HEK293 (cell line): ENCODE data around the gene NAXE.

ENCODE experiments used
- CTCF ChIA-PET: fragments of 350-600 bp; formaldehyde crosslinking; extraction: SDS; loops from one replicate; lab custom pipeline; 2021; ENCODE audit warnings: antibody characterized with exemption; lab: Yijun Ruan, JAX
- POLR2A ChIA-PET: fragments of 300-600 bp; formaldehyde crosslinking; extraction: SDS; loops from one replicate; lab custom pipeline; 2020; ENCODE audit warnings: antibody characterized with exemption, inconsistent platforms; lab: Yijun Ruan, JAX
- H3K27ac ChIP-seq: fragments of 200-500 bp; sonication (Bioruptor generic); 2 replicates; pipeline ENCODE4 v1.5.1; 2014; ENCODE audit warnings: low read depth, low read length, control low read depth, inconsistent platforms; ENCODE audit errors: extremely low read depth
- H3K36me3 ChIP-seq, 2 experiments: fragments of 200-500 bp in 1 of 2; sonication (Bioruptor generic) in 1 of 2; 1 replicate in 1 of 2; 2 replicates in 1 of 2; pipeline ENCODE4 v1.5.1; 2014 to 2017; ENCODE audit warnings: inconsistent platforms in 2 of 2, low read length in 2 of 2; ENCODE audit not compliant: control insufficient read depth in 2 of 2, insufficient read depth in 1 of 2
- H3K4me1 ChIP-seq: fragments of 200-500 bp; sonication (Bioruptor generic); 2 replicates; pipeline ENCODE4 v1.5.1; 2014; ENCODE audit warnings: mild to moderate bottlenecking, low read length, inconsistent platforms; ENCODE audit not compliant: control insufficient read depth, insufficient read depth
- H3K4me3 ChIP-seq: 2 replicates; pipeline ENCODE4 v1.5.1; 2011; ENCODE audit warnings: low read depth, mild to moderate bottlenecking, control low read depth, low read length, moderate library complexity
- H3K9me3 ChIP-seq: fragments of 200-500 bp; sonication (Bioruptor generic); 2 replicates; pipeline ENCODE4 v1.5.1; 2014; ENCODE audit warnings: low read depth, low read length, inconsistent platforms; ENCODE audit not compliant: control insufficient read depth, insufficient read depth
- KLF1 ChIP-seq: fragments of 450-650 bp; formaldehyde crosslinking; IDR thresholded peaks from 2 replicates; pipeline ENCODE4 v1.5.1; 2016; ENCODE audit warnings: missing biosample characterization, missing genetic modification characterization
- KLF16 ChIP-seq: fragments of 450-650 bp; formaldehyde crosslinking; IDR thresholded peaks from 2 replicates; pipeline ENCODE4 v1.5.1; 2017; ENCODE audit warnings: missing biosample characterization, missing genetic modification characterization
- KLF8 ChIP-seq: fragments of 450-650 bp; formaldehyde crosslinking; IDR thresholded peaks from 2 replicates; pipeline ENCODE4 v1.5.1; 2016; ENCODE audit warnings: missing biosample characterization, missing genetic modification characterization
- KLF9 ChIP-seq: fragments of 450-650 bp; formaldehyde crosslinking; IDR thresholded peaks from 2 replicates; pipeline ENCODE4 v1.5.1; 2016; ENCODE audit warnings: missing biosample characterization, missing genetic modification characterization, low read depth
- OSR2 ChIP-seq: fragments of 450-650 bp; formaldehyde crosslinking; IDR thresholded peaks from 2 replicates; pipeline ENCODE4 v1.5.1; 2016; ENCODE audit warnings: missing biosample characterization, missing genetic modification characterization
- ZNF155 ChIP-seq: fragments of 450-650 bp; formaldehyde crosslinking; IDR thresholded peaks from 2 replicates; pipeline ENCODE4 v1.5.1; 2016; ENCODE audit warnings: missing biosample characterization, missing genetic modification characterization
- ZNF223 ChIP-seq: fragments of 450-650 bp; formaldehyde crosslinking; IDR thresholded peaks from 2 replicates; pipeline ENCODE4 v1.5.1; 2016; ENCODE audit warnings: missing biosample characterization, missing genetic modification characterization
- ZNF239 ChIP-seq: fragments of 450-650 bp; formaldehyde crosslinking; IDR thresholded peaks from 2 replicates; pipeline ENCODE4 v1.5.1; 2016; ENCODE audit warnings: missing biosample characterization, missing genetic modification characterization
- ZNF266 ChIP-seq: fragments of 450-650 bp; formaldehyde crosslinking; IDR thresholded peaks from 2 replicates; pipeline ENCODE4 v1.5.1; 2016; ENCODE audit warnings: missing biosample characterization, missing genetic modification characterization, low read depth
- ZNF391 ChIP-seq: fragments of 450-650 bp; formaldehyde crosslinking; IDR thresholded peaks from 2 replicates; pipeline ENCODE4 v1.5.1; 2016; ENCODE audit warnings: low read depth, missing biosample characterization, missing genetic modification characterization, borderline replicate concordance
- ZNF394 ChIP-seq: fragments of 450-650 bp; formaldehyde crosslinking; IDR thresholded peaks from 2 replicates; pipeline ENCODE4 v1.5.1; 2016; ENCODE audit warnings: missing biosample characterization, missing genetic modification characterization, mild to moderate bottlenecking, moderate library complexity, borderline replicate concordance
- ZNF510 ChIP-seq: fragments of 450-650 bp; formaldehyde crosslinking; IDR thresholded peaks from 2 replicates; pipeline ENCODE4 v1.5.1; 2018; ENCODE audit warnings: mild to moderate bottlenecking, missing genetic modification characterization, missing biosample characterization; ENCODE audit not compliant: insufficient replicate concordance
- ZNF521 ChIP-seq: fragments of 450-650 bp; formaldehyde crosslinking; IDR thresholded peaks from 2 replicates; pipeline ENCODE4 v1.5.1; 2017; ENCODE audit warnings: missing biosample characterization, mild to moderate bottlenecking, missing genetic modification characterization
- ZNF585B ChIP-seq: fragments of 450-650 bp; formaldehyde crosslinking; IDR thresholded peaks from 2 replicates; pipeline ENCODE4 v1.5.1; 2016; ENCODE audit warnings: missing biosample characterization, missing genetic modification characterization
- ZNF658 ChIP-seq: fragments of 450-650 bp; formaldehyde crosslinking; IDR thresholded peaks from 2 replicates; pipeline ENCODE4; 2016; ENCODE audit warnings: missing biosample characterization, missing genetic modification characterization
- ZNF776 ChIP-seq: fragments of 450-650 bp; formaldehyde crosslinking; IDR thresholded peaks from 2 replicates; pipeline ENCODE4 v1.5.0; 2017; ENCODE audit warnings: missing biosample characterization, missing genetic modification characterization, borderline replicate concordance
- TF ChIP-seq, protein P1 (sequence below): fragments of 450-650 bp; formaldehyde crosslinking; IDR thresholded peaks from 2 replicates; pipeline ENCODE4 v1.5.1; 2017; ENCODE audit warnings: missing biosample characterization, missing genetic modification characterization
- TF ChIP-seq, protein P2 (sequence below): fragments of 450-650 bp; IDR thresholded peaks from 2 replicates; pipeline ENCODE4 v1.5.1; 2018; ENCODE audit warnings: missing biosample characterization, missing genetic modification characterization
- TF ChIP-seq, protein P3 (sequence below): fragments of 450-650 bp; formaldehyde crosslinking; IDR thresholded peaks from 2 replicates; pipeline ENCODE4 v1.5.1; 2017; ENCODE audit warnings: missing biosample characterization, missing genetic modification characterization
- TF ChIP-seq, protein P4 (sequence below): fragments of 450-650 bp; formaldehyde crosslinking; conservative IDR thresholded peaks from 2 replicates; pipeline ENCODE4 v1.5.1; 2016; ENCODE audit warnings: low read depth, missing biosample characterization, missing genetic modification characterization
- TF ChIP-seq, protein P5 (sequence below): fragments of 450-650 bp; formaldehyde crosslinking; optimal IDR thresholded peaks from 2 replicates; pipeline ENCODE3; 2016; ENCODE audit warnings: missing biosample characterization, mild to moderate bottlenecking, missing genetic modification characterization
- TF ChIP-seq, protein P6 (sequence below): fragments of 450-650 bp; formaldehyde crosslinking; IDR thresholded peaks from 2 replicates; pipeline ENCODE4 v1.5.1; 2016; ENCODE audit warnings: missing biosample characterization, missing genetic modification characterization

NAXE gene

DNA sequence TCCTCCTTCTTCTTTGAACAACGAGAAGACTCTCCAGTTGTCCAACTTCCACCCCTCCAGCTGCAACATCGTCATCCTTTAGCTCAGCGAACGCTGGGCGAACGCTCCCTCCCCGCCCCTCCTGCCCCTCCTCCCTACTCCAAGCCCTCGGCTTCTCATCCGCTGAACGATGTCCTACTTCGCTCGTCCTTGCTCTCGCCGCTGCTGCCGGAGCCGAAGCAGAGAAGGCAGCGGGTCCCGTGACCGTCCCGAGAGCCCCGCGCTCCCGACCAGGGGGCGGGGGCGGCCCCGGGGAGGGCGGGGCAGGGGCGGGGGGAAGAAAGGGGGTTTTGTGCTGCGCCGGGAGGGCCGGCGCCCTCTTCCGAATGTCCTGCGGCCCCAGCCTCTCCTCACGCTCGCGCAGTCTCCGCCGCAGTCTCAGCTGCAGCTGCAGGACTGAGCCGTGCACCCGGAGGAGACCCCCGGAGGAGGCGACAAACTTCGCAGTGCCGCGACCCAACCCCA, 50.2 kb downstream of the NAXE start, which contains the start of gene BCAN:
Gene BCAN (plus strand): TSS at position 357 of the 504 bp plus-strand sequence. CDS start 3,938 bp downstream, outside the sequence.
- Histone ChIP-seq H3K4me1 (no peaks in the 10 kb centered on the region), H3K36me3 (no peaks in the 10 kb centered on the region), H3K27ac (no peak within 1 kb of the TSS), H3K4me3 (peak within 1 kb of the TSS; percentile 16; the same call in 1 of the 2 replicates), H3K9me3 (no peaks in the 10 kb centered on the region)
- ChIA-PET CTCF (interaction anchor here (1.1 to 7.1 kb wide), 4 partner anchors 16 to 47 kb away, joined by 3 to 79 read pairs (median 16); no protein-coding TSS in a partner anchor), POLR2A (interaction anchor here (1.2 kb wide), 1 partner anchor 20 kb away, joined by 3 read pairs; no protein-coding TSS in a partner anchor)
- TF ChIP-seq, protein P1, sequence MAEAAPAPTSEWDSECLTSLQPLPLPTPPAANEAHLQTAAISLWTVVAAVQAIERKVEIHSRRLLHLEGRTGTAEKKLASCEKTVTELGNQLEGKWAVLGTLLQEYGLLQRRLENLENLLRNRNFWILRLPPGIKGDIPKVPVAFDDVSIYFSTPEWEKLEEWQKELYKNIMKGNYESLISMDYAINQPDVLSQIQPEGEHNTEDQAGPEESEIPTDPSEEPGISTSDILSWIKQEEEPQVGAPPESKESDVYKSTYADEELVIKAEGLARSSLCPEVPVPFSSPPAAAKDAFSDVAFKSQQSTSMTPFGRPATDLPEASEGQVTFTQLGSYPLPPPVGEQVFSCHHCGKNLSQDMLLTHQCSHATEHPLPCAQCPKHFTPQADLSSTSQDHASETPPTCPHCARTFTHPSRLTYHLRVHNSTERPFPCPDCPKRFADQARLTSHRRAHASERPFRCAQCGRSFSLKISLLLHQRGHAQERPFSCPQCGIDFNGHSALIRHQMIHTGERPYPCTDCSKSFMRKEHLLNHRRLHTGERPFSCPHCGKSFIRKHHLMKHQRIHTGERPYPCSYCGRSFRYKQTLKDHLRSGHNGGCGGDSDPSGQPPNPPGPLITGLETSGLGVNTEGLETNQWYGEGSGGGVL (tag by site-specific recombination) = 0 out of 2 replicates have a peak, but pooled peaks have one; percentile 18
- 0 out of 2 replicates have a peak, but pooled peaks have one; percentile 19 for TF ChIP-seq KLF16 (tag by site-specific recombination)
- TF ChIP-seq ZNF510 (tag by site-specific recombination) = no peak
- TF ChIP-seq ZNF394 = no peak
- TF ChIP-seq ZNF658 (tag by site-specific recombination) = no peak
- TF ChIP-seq ZNF585B = no peak
- no peak for TF ChIP-seq KLF1 (tag by site-specific recombination)
- peak; percentile 42; the same call in 1 of the 2 replicates for TF ChIP-seq KLF8 (tag by site-specific recombination)
- TF ChIP-seq, protein P2, sequence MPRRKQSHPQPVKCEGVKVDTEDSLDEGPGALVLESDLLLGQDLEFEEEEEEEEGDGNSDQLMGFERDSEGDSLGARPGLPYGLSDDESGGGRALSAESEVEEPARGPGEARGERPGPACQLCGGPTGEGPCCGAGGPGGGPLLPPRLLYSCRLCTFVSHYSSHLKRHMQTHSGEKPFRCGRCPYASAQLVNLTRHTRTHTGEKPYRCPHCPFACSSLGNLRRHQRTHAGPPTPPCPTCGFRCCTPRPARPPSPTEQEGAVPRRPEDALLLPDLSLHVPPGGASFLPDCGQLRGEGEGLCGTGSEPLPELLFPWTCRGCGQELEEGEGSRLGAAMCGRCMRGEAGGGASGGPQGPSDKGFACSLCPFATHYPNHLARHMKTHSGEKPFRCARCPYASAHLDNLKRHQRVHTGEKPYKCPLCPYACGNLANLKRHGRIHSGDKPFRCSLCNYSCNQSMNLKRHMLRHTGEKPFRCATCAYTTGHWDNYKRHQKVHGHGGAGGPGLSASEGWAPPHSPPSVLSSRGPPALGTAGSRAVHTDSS (tag by site-specific recombination) = no peak
- TF ChIP-seq ZNF223 = no peak
- TF ChIP-seq, protein P3, sequence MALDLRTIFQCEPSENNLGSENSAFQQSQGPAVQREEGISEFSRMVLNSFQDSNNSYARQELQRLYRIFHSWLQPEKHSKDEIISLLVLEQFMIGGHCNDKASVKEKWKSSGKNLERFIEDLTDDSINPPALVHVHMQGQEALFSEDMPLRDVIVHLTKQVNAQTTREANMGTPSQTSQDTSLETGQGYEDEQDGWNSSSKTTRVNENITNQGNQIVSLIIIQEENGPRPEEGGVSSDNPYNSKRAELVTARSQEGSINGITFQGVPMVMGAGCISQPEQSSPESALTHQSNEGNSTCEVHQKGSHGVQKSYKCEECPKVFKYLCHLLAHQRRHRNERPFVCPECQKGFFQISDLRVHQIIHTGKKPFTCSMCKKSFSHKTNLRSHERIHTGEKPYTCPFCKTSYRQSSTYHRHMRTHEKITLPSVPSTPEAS (tag by site-specific recombination) = no peak
- TF ChIP-seq, protein P4, sequence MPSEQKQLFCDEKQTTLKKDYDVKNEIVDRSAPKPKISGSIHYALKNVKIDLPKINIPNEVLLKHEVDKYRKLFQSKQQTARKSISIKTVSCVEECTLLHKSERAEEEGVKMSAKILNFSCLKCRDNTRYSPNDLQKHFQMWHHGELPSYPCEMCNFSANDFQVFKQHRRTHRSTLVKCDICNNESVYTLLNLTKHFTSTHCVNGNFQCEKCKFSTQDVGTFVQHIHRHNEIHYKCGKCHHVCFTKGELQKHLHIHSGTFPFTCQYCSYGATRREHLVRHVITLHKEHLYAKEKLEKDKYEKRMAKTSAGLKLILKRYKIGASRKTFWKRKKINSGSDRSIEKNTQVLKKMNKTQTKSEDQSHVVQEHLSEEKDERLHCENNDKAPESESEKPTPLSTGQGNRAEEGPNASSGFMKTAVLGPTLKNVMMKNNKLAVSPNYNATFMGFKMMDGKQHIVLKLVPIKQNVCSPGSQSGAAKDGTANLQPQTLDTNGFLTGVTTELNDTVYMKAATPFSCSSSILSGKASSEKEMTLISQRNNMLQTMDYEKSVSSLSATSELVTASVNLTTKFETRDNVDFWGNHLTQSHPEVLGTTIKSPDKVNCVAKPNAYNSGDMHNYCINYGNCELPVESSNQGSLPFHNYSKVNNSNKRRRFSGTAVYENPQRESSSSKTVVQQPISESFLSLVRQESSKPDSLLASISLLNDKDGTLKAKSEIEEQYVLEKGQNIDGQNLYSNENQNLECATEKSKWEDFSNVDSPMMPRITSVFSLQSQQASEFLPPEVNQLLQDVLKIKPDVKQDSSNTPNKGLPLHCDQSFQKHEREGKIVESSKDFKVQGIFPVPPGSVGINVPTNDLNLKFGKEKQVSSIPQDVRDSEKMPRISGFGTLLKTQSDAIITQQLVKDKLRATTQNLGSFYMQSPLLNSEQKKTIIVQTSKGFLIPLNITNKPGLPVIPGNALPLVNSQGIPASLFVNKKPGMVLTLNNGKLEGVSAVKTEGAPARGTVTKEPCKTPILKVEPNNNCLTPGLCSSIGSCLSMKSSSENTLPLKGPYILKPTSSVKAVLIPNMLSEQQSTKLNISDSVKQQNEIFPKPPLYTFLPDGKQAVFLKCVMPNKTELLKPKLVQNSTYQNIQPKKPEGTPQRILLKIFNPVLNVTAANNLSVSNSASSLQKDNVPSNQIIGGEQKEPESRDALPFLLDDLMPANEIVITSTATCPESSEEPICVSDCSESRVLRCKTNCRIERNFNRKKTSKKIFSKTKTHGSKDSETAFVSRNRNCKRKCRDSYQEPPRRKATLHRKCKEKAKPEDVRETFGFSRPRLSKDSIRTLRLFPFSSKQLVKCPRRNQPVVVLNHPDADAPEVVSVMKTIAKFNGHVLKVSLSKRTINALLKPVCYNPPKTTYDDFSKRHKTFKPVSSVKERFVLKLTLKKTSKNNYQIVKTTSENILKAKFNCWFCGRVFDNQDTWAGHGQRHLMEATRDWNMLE = no peak
- TF ChIP-seq ZNF266 (tag by site-specific recombination) = no peak
- TF ChIP-seq, protein P5, sequence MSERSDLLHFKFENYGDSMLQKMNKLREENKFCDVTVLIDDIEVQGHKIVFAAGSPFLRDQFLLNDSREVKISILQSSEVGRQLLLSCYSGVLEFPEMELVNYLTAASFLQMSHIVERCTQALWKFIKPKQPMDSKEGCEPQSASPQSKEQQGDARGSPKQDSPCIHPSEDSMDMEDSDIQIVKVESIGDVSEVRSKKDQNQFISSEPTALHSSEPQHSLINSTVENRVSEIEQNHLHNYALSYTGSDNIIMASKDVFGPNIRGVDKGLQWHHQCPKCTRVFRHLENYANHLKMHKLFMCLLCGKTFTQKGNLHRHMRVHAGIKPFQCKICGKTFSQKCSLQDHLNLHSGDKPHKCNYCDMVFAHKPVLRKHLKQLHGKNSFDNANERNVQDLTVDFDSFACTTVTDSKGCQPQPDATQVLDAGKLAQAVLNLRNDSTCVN = no peak
- TF ChIP-seq ZNF776 (tag by site-specific recombination) = no peak
- TF ChIP-seq OSR2 (tag by site-specific recombination) = no peak
- TF ChIP-seq, protein P6, sequence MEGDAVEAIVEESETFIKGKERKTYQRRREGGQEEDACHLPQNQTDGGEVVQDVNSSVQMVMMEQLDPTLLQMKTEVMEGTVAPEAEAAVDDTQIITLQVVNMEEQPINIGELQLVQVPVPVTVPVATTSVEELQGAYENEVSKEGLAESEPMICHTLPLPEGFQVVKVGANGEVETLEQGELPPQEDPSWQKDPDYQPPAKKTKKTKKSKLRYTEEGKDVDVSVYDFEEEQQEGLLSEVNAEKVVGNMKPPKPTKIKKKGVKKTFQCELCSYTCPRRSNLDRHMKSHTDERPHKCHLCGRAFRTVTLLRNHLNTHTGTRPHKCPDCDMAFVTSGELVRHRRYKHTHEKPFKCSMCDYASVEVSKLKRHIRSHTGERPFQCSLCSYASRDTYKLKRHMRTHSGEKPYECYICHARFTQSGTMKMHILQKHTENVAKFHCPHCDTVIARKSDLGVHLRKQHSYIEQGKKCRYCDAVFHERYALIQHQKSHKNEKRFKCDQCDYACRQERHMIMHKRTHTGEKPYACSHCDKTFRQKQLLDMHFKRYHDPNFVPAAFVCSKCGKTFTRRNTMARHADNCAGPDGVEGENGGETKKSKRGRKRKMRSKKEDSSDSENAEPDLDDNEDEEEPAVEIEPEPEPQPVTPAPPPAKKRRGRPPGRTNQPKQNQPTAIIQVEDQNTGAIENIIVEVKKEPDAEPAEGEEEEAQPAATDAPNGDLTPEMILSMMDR = no peak
- TF ChIP-seq ZNF155 (tag by site-specific recombination) = no peak
- no peak for TF ChIP-seq ZNF239 (tag by site-specific recombination)
- no peak for TF ChIP-seq ZNF391 (tag by site-specific recombination)
- TF ChIP-seq ZNF521 = no peak
- TF ChIP-seq KLF9 (tag by site-specific recombination) = no peak
